GM18951 (cell line): ENCODE results near the gene CDH16.

Experiments used
- POLR2A ChIP-seq: IDR thresholded peaks from 4 replicates; pipeline ENCODE4 v1.6.1; 2011; ENCODE audit warnings: mild to moderate bottlenecking; ENCODE audit not compliant: insufficient read length, insufficient read depth; ENCODE audit errors: extremely low read depth
- in situ Hi-C: fragments of 300-500 bp; cut with MboI; formaldehyde crosslinking; loops from one replicate; pipeline ENCODE4 v1.12.0; 2022; ENCODE audit warnings: low sequenced_read_pairs, mixed read lengths, inconsistent platforms; ENCODE audit not compliant: unreplicated experiment

Gene CDH16

GRCh38 chr16:66918803-66919568 is at the start of gene CDH16:
TSS of gene CDH16 (minus strand) at chr16:66918885. CDS start at chr16:66918065, 820 bp downstream.
- in situ Hi-C loops = no loop called here
- TF ChIP-seq POLR2A = no peak

GRCh38 chr16:66964049-66964448 is 45.4 kb upstream of the CDH16 start:
- no peak for TF ChIP-seq POLR2A
- in situ Hi-C loops = loop anchor here (25.0 kb wide), 1 partner anchor 448 kb away; the partner anchor contains the start of gene ZDHHC1

GRCh38 chr16:66961914-66962313 is 43.2 kb upstream of the CDH16 start:
- in situ Hi-C loops = loop anchor here (25.0 kb wide), 1 partner anchor 450 kb away; the partner anchor contains the start of gene ZDHHC1
- no peak for TF ChIP-seq POLR2A

GRCh38 chr16:66961065-66961744 is 42.5 kb upstream of the CDH16 start, which contains the start of gene CES3:
TSS of gene CES3 (plus strand) at chr16:66961266. CDS start at chr16:66961308, 42 bp downstream.
- in situ Hi-C loops = loop anchor here (25.0 kb wide), 1 partner anchor 451 kb away; the partner anchor contains the start of gene ZDHHC1
- no peak for TF ChIP-seq POLR2A

GRCh38 chr16:66960270-66960669 is 41.6 kb upstream of the CDH16 start:
- no peak for TF ChIP-seq POLR2A
- in situ Hi-C loops = loop anchor here (25.0 kb wide), 1 partner anchor 452 kb away; the partner anchor contains the start of gene ZDHHC1

GRCh38 chr16:66959704-66960161 is 41.0 kb upstream of the CDH16 start:
- in situ Hi-C loops = loop anchor here (25.0 kb wide), 1 partner anchor 453 kb away; the partner anchor contains the start of gene ZDHHC1
- no peak for TF ChIP-seq POLR2A

GRCh38 chr16:66958857-66959703 is 40.4 kb upstream of the CDH16 start:
- no peak for TF ChIP-seq POLR2A
- in situ Hi-C loops = loop anchor here (25.0 kb wide), 1 partner anchor 453 kb away; the partner anchor contains the start of gene ZDHHC1

- in situ Hi-C loops = loop anchor here (25.0 kb wide), 1 partner anchor 456 kb away; the partner anchor contains the start of gene ZDHHC1
These were observed 37.4 kb upstream of the CDH16 start for GRCh38 chr16:66956154-66956457.

GRCh38 chr16:66955363-66956153 is 36.9 kb upstream of the CDH16 start:
- in situ Hi-C loops = loop anchor here (25.0 kb wide), 1 partner anchor 457 kb away; the partner anchor contains the start of gene ZDHHC1

- TF ChIP-seq POLR2A = no peak
- in situ Hi-C loops = loop anchor here (25.0 kb wide), 1 partner anchor 458 kb away; the partner anchor contains the start of gene ZDHHC1
These were observed 35.5 kb upstream of the CDH16 start for GRCh38 chr16:66954097-66954659.

GRCh38 chr16:66953462-66954096 is 34.9 kb upstream of the CDH16 start:
- in situ Hi-C loops = loop anchor here (25.0 kb wide), 1 partner anchor 459 kb away; the partner anchor contains the start of gene ZDHHC1
- no peak for TF ChIP-seq POLR2A
